DND-41 (cell line): ENCODE results near the gene SEMA5A.

ENCODE experiments used
- EZH2 ChIP-seq: IDR thresholded peaks from 3 replicates; pipeline ENCODE4 v1.6.1; 2012; ENCODE audit warnings: borderline replicate concordance, low read depth, mild to moderate bottlenecking, moderate library complexity, low read length, inconsistent platforms; ENCODE audit not compliant: severe bottlenecking
- TF ChIP-seq, protein P1 (sequence below): IDR thresholded peaks from 2 replicates; pipeline ENCODE4 v1.5.1; 2012; ENCODE audit warnings: borderline replicate concordance, low read length, moderate library complexity, mild to moderate bottlenecking; ENCODE audit not compliant: poor library complexity, severe bottlenecking; ENCODE audit errors: extremely low read depth

DNA sequence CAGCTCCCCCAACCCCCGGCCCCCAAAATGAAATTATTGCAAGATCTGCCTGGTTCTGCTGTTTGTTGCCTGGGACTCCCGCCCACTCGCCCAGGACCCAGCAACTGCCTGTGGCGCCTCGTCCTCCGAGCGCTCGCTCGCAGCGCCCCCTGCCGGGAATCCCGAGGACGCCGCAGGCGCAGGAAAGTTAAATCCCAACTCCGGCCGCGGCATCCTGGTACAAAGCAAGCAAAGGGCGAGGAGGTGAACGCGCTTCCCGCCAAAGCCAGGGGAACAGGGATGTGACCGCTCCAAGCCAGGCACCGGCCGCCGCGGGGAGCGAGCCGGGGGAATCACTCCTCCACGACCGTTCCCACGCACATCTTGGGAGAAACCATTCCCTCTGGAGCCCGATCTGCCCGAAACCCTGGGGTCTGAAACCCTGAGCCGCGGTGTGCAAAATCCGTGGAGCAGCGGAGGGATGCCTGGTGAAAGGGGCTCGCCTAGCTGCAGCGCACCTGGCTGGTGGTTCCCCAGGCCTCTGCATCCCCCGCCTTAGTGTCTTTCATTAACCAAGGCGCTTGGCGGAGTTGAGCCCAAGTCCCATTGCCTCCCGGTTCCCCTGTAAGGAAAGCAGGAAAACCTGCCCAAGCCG lies 1.3 kb downstream of the SEMA5A start:
- TF ChIP-seq, protein P1, sequence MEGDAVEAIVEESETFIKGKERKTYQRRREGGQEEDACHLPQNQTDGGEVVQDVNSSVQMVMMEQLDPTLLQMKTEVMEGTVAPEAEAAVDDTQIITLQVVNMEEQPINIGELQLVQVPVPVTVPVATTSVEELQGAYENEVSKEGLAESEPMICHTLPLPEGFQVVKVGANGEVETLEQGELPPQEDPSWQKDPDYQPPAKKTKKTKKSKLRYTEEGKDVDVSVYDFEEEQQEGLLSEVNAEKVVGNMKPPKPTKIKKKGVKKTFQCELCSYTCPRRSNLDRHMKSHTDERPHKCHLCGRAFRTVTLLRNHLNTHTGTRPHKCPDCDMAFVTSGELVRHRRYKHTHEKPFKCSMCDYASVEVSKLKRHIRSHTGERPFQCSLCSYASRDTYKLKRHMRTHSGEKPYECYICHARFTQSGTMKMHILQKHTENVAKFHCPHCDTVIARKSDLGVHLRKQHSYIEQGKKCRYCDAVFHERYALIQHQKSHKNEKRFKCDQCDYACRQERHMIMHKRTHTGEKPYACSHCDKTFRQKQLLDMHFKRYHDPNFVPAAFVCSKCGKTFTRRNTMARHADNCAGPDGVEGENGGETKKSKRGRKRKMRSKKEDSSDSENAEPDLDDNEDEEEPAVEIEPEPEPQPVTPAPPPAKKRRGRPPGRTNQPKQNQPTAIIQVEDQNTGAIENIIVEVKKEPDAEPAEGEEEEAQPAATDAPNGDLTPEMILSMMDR, result peak; percentile 16
- TF ChIP-seq EZH2, result no peak
